Adrenal gland (tissue), 12 donors: ENCODE measurements around the gene REXO1. TPM values are rescaled to one million over a fixed set of nuclear protein-coding genes. Genes with fewer than 3 reads are reported as not detected.

Experiments
- DNase-seq, 7 donors: peaks; one replicate each; pipeline ENCODE4 v3.0.0-alpha.2; 2019 to 2020
- H3K27ac ChIP-seq, 5 donors: fragments of 200-600 bp; sonication (generic) in 4 of 5; 1 replicate in 3 of 5; 2 replicates in 2 of 5; pipeline versions ENCODE4 v1.5.1 to v1.8.0; 2016 to 2020; ENCODE audit warnings: mild to moderate bottlenecking in 1 of 5
- H3K27me3 ChIP-seq: fragments of 200-600 bp; 2 replicates; pipeline ENCODE4 v1.8.0; 2021
- H3K36me3 ChIP-seq, 2 donors: fragments of 200-600 bp; replicated peaks in 1 of 2; 1 replicate in 1 of 2; 2 replicates in 1 of 2; pipeline versions ENCODE4 v1.5.1 to v1.8.0; 2018 to 2022
- H3K4me1 ChIP-seq, 2 donors: fragments of 200-600 bp; replicated peaks in 1 of 2; 1 replicate in 1 of 2; 2 replicates in 1 of 2; pipeline versions ENCODE4 v1.5.1 to v1.8.0; 2018 to 2021
- H3K4me3 ChIP-seq, 4 donors: fragments of 200-600 bp; sonication (generic) in 3 of 4; one replicate each; pipeline ENCODE4 v1.5.1; 2016 to 2018
- H3K9me3 ChIP-seq, 3 donors: fragments of 200-600 bp; sonication (generic) in 1 of 3; replicated peaks in 1 of 3; 1 replicate in 2 of 3; 2 replicates in 1 of 3; pipeline versions ENCODE4 v1.5.1 to v1.8.0; 2016 to 2021
- CTCF ChIP-seq, 6 experiments: fragments of 450-650 bp in 4 of 6; fragments of 200-600 bp in 2 of 6; sonication (generic) in 1 of 6; IDR thresholded peaks; 1 replicate in 5 of 6; 2 replicates in 1 of 6; pipeline versions ENCODE4 v1.5.1 to v1.8.0; 2016 to 2021; ENCODE audit warnings: antibody characterized with exemption in 6 of 6, mild to moderate bottlenecking in 2 of 6, moderate library complexity in 1 of 6
- POLR2A ChIP-seq, 2 donors: fragments of 450-650 bp; IDR thresholded peaks; one replicate each; pipeline ENCODE4 v1.6.1; 2017; ENCODE audit warnings: antibody characterized with exemption in 2 of 2, mild to moderate bottlenecking in 2 of 2, moderate library complexity in 1 of 2
- WGBS, 4 donors: extraction: QIAGEN DNeasy Blood & Tissue Kit in 2 of 4; methylation state at CpG; one replicate each; pipeline versions ENCODE4 v1.1.5 to v1.1.7; 2013 to 2017; 5-methylcytosine and 5-hydroxymethylcytosine counted together
- intact Hi-C, 2 donors: fragments of 100-400 bp; cut with DNase I; formaldehyde crosslinking; loops; one replicate each; pipeline versions ENCODE4 v1.14.1 to v1.15.0; 2022 to 2023
- polyA plus RNA-seq, 3 donors: library from polyadenylated mRNA; stranded (reverse); fragments of 200-250 nt in 2 of 3; fragments of 350-450 nt in 1 of 3; fragmentation: Illumina TruSeq in 1 of 3; extraction: RNeasy Lipid Tissue Mini Kit (QIAGEN cat#74804) in 1 of 3; gene quantifications; one replicate each; pipeline ENCODE4 v1.2.3, GENCODE V29; 2013 to 2014
- total RNA-seq, 9 donors: library from RNA; depleted of rRNA in 4 of 9; stranded (reverse); fragments of >200 nt in 4 of 9; fragments of 120-200 nt in 1 of 9; fragmentation: NEBNext Ultra II Directional in 1 of 9; extraction: Animal tissue kit (Norgen Biotek cat#: 25700) in 1 of 9; gene quantifications; one replicate each; pipeline versions ENCODE4 v1.1.0 to v1.2.4, GENCODE V29; 2013 to 2023
- donor health status: healthy with polysubstance abuse.
- donor health status: Bipolar disorder and iron deficiency.
- donor health status: DM: yes; HTN: yes; CAD: no.
- donor health status: DM: no; HTN: no; CAD: no.
- donor health status: DM: no; HTN: no; CAD: no.
- donor health status: DM: yes; HTN: yes; CAD: no.

Gene REXO1
- total and polyA plus RNA-seq, 12 donors = 9.3 to 155 (median 44.5) TPM

GRCh38 chr19:1785310-1785709, 63.0 kb downstream of the REXO1 start:
- TF ChIP-seq CTCF (IDR thresholded peaks at IDR 0.05) (no peak), POLR2A (IDR thresholded peaks at IDR 0.05) (no peak)
- DNase-seq = no peak
- no peaks in the 10 kb centered on the region for H3K4me1 ChIP-seq
- H3K27ac ChIP-seq = no peak overlapping the region
- intact Hi-C loops = no loop called here
- no peak overlapping the region for H3K4me3 ChIP-seq
- H3K36me3 ChIP-seq = no peaks in the 10 kb centered on the region
- peaks cover 27% of the 10 kb centered on the region for H3K27me3 ChIP-seq
- peaks cover 0 to 6% (median 0%) of the 10 kb centered on the region in 3 donors for H3K9me3 ChIP-seq
- WGBS, 4 donors = 89 to 96% (median 92%) methylated on average over 15 to 19 of the region's 19 CpGs

GRCh38 chr19:1783874-1784273, 64.4 kb downstream of the REXO1 start:
- H3K36me3 ChIP-seq = no peaks in the 10 kb centered on the region
- H3K9me3 ChIP-seq = peaks cover 0 to 6% (median 0%) of the 10 kb centered on the region in 3 donors
- no peak overlapping the region for H3K27ac ChIP-seq
- 69 to 83% (median 77%) methylated on average over 9 of the region's 9 CpGs for WGBS, 4 donors
- DNase-seq = no peak
- no peaks in the 10 kb centered on the region for H3K4me1 ChIP-seq
- intact Hi-C loops = no loop called here
- TF ChIP-seq CTCF (IDR thresholded peaks at IDR 0.05) (no peak), POLR2A (IDR thresholded peaks at IDR 0.05) (no peak)
- peaks cover 35% of the 10 kb centered on the region for H3K27me3 ChIP-seq
- H3K4me3 ChIP-seq = no peak overlapping the region

GRCh38 chr19:1783354-1783753, 64.9 kb downstream of the REXO1 start:
- H3K27ac ChIP-seq = no peak overlapping the region
- TF ChIP-seq POLR2A (IDR thresholded peaks at IDR 0.05) (no peak), CTCF (IDR thresholded peaks at IDR 0.05) (no peak)
- DNase-seq = no peak
- H3K4me3 ChIP-seq = no peak overlapping the region
- H3K27me3 ChIP-seq = peaks cover 32% of the 10 kb centered on the region
- intact Hi-C loops = no loop called here
- H3K36me3 ChIP-seq = no peaks in the 10 kb centered on the region
- peaks cover 0 to 6% (median 0%) of the 10 kb centered on the region in 3 donors for H3K9me3 ChIP-seq
- H3K4me1 ChIP-seq = no peaks in the 10 kb centered on the region
- WGBS, 4 donors = 85 to 89% (median 86%) methylated on average over 4 of the region's 4 CpGs

- WGBS, 4 donors = 69 to 80% (median 76%) methylated on average over 4 to 7 of the region's 7 CpGs
- intact Hi-C loops = no loop called here
- H3K4me3 ChIP-seq = no peak overlapping the region
- H3K4me1 ChIP-seq = no peaks in the 10 kb centered on the region
- DNase-seq = no peak
- H3K9me3 ChIP-seq = peaks cover 0 to 6% (median 0%) of the 10 kb centered on the region in 3 donors
- TF ChIP-seq POLR2A (IDR thresholded peaks at IDR 0.05) (no peak), CTCF (IDR thresholded peaks at IDR 0.05) (no peak)
- peaks cover 31% of the 10 kb centered on the region for H3K27me3 ChIP-seq
- no peak overlapping the region for H3K27ac ChIP-seq
- H3K36me3 ChIP-seq = no peaks in the 10 kb centered on the region
Measured at GRCh38 chr19:1782521-1782920, 65.8 kb downstream of the REXO1 start.
